HCT116 (cell line): ENCODE data around the gene IRX1. TPM values are rescaled to one million over a fixed set of nuclear protein-coding genes. Genes with fewer than 3 reads are reported as not detected.

ENCODE experiments used
- ATAC-seq: fragments of 200-7000 bp; cut with Tn5 transposase; 2 replicates; pipeline ENCODE4 v1.9.1; 2020; ENCODE audit warnings: mild to moderate bottlenecking, moderate library complexity
- BruUV-seq: library from RNA; stranded (reverse); fragments of 400-500 nt; replicated peaks from 2 replicates; lab custom pipeline; 2021; lab: Mats Ljungman, UMichigan
- CTCF ChIA-PET: fragments of 300-600 bp; sonication (Branson Sonifier 250); formaldehyde crosslinking; loops from one replicate; lab custom pipeline; 2021; ENCODE audit warnings: antibody characterized with exemption; lab: Charles Lee
- POLR2A ChIA-PET: fragments of 300-600, 350-600 bp; sonication (Branson Sonifier 250); formaldehyde crosslinking; loops from one replicate; lab custom pipeline; 2021; ENCODE audit warnings: antibody characterized with exemption; lab: Charles Lee
- RAD21 ChIA-PET, 2 experiments: fragments of 300-600 bp; sonication (Branson Sonifier 250); formaldehyde crosslinking; loops; one replicate each; lab custom pipeline; 2023; ENCODE audit warnings: low total read pairs in 2 of 2; ENCODE audit not compliant: uncharacterized antibody in 2 of 2, unreplicated experiment in 2 of 2, low non-redundant PET in 1 of 2; lab: Charles Lee
- DNase-seq: peaks from one replicate; pipeline ENCODE4 v3.0.0-alpha.2; 2010; ENCODE audit warnings: low read depth, low spot score
- H2AFZ ChIP-seq: fragments of 200-600 bp; shearing (Covaris generic), sonication (generic); 2 replicates; pipeline ENCODE4 v1.6.1; 2017; ENCODE audit warnings: low read depth, mixed run types, mixed read lengths, antibody characterized with exemption, low read length; ENCODE audit not compliant: poor library complexity, severe bottlenecking
- H3K27ac ChIP-seq: 2 replicates; pipeline ENCODE4 v1.5.1; 2012; ENCODE audit warnings: low read depth, low read length
- H3K27me3 ChIP-seq: fragments of 200-600 bp; sonication (generic); 2 replicates; pipeline ENCODE4 v1.6.1; 2016; ENCODE audit warnings: mixed run types, low read length, mixed read lengths; ENCODE audit not compliant: insufficient read depth
- H3K36me3 ChIP-seq, 2 experiments: fragments of 200-500 bp in 1 of 2; fragments of 200-600 bp in 1 of 2; sonication (Bioruptor generic) in 1 of 2; sonication (generic) in 1 of 2; 2 replicates each; pipeline versions ENCODE4 v1.5.1 to v1.6.1; 2014 to 2016; ENCODE audit warnings: low read length in 2 of 2, inconsistent platforms in 1 of 2, mixed read lengths in 1 of 2, mixed run types in 1 of 2; ENCODE audit not compliant: insufficient read depth in 2 of 2, control insufficient read depth in 1 of 2
- H3K4me1 ChIP-seq, 2 experiments: fragments of 200-600 bp in 1 of 2; sonication (generic) in 1 of 2; 2 replicates each; pipeline versions ENCODE4 v1.5.1 to v1.6.1; 2012 to 2017; ENCODE audit warnings: low read length in 2 of 2, inconsistent platforms in 1 of 2, mild to moderate bottlenecking in 1 of 2, mixed read lengths in 1 of 2, mixed run types in 1 of 2, moderate library complexity in 1 of 2; ENCODE audit not compliant: insufficient read depth in 2 of 2, control insufficient read depth in 1 of 2
- H3K4me2 ChIP-seq: fragments of 200-600 bp; sonication (generic); 2 replicates; pipeline ENCODE4 v1.6.1; 2017; ENCODE audit warnings: mixed run types, low read length, mixed read lengths
- H3K4me3 ChIP-seq, 2 experiments: fragments of 200-600 bp in 1 of 2; sonication (generic) in 1 of 2; replicated peaks in 1 of 2; 2 replicates each; pipeline ENCODE4 v1.5.1; 2011 to 2016; ENCODE audit warnings: low read length in 2 of 2, control low read depth in 1 of 2, low read depth in 1 of 2, mild to moderate bottlenecking in 1 of 2, mixed read lengths in 1 of 2, mixed run types in 1 of 2
- H3K79me2 ChIP-seq: fragments of 200-600 bp; sonication (generic); 2 replicates; pipeline ENCODE4 v1.6.1; 2017; ENCODE audit warnings: mild to moderate bottlenecking, mixed run types, low read length, moderate library complexity, mixed read lengths; ENCODE audit not compliant: insufficient read depth
- H3K9ac ChIP-seq: fragments of 200-600 bp; sonication (generic); 2 replicates; pipeline ENCODE4 v1.6.1; 2016; ENCODE audit warnings: low read length, mixed read lengths
- H3K9me2 ChIP-seq: fragments of 200-600 bp; sonication (generic), shearing (Covaris generic); 2 replicates; pipeline ENCODE4 v1.6.1; 2017; ENCODE audit warnings: mixed run types, mild to moderate bottlenecking, moderate library complexity; ENCODE audit not compliant: insufficient read depth
- H3K9me3 ChIP-seq, 2 experiments: fragments of 200-500 bp in 1 of 2; fragments of 200-600 bp in 1 of 2; sonication (Bioruptor generic) in 1 of 2; sonication (generic) in 1 of 2; 2 replicates each; pipeline ENCODE4 v1.6.1; 2014 to 2017; ENCODE audit warnings: low read length in 2 of 2, mixed read lengths in 2 of 2, inconsistent platforms in 1 of 2, low read depth in 1 of 2, mild to moderate bottlenecking in 1 of 2, mixed run types in 1 of 2, moderate library complexity in 1 of 2; ENCODE audit not compliant: control insufficient read depth in 1 of 2, insufficient read depth in 1 of 2
- H4K20me1 ChIP-seq: fragments of 200-600 bp; sonication (generic), shearing (Covaris generic); 2 replicates; pipeline ENCODE4 v1.6.1; 2017; ENCODE audit warnings: mixed run types, mild to moderate bottlenecking, moderate library complexity; ENCODE audit not compliant: insufficient read depth
- CBX3 ChIP-seq: IDR thresholded peaks from 2 replicates; pipeline ENCODE4 v1.6.1; 2012; ENCODE audit warnings: low read depth
- CEBPB ChIP-seq: IDR thresholded peaks from 2 replicates; pipeline ENCODE4 v1.6.1; 2012; ENCODE audit warnings: low read depth
- EGR1 ChIP-seq: IDR thresholded peaks from 2 replicates; pipeline ENCODE4 v1.6.1; 2012; ENCODE audit warnings: low read depth
- ELF1 ChIP-seq: IDR thresholded peaks from 2 replicates; pipeline ENCODE4 v1.6.1; 2012; ENCODE audit warnings: low read depth, borderline replicate concordance
- EZH2 ChIP-seq: fragments of 200-600 bp; sonication (generic); IDR thresholded peaks from 2 replicates; pipeline ENCODE4 v1.6.1; 2017; ENCODE audit warnings: antibody characterized with exemption, mixed run types
- FOSL1 ChIP-seq: IDR thresholded peaks from 2 replicates; pipeline ENCODE4 v1.6.1; 2012; ENCODE audit warnings: low read depth
- JUND ChIP-seq: IDR thresholded peaks from 2 replicates; pipeline ENCODE4 v1.6.1; 2012
- POLR2AphosphoS5 ChIP-seq: IDR thresholded peaks from 2 replicates; pipeline ENCODE4 v1.6.1; 2011; ENCODE audit warnings: mild to moderate bottlenecking, low read depth, low read length, moderate library complexity
- RAD21 ChIP-seq: IDR thresholded peaks from 2 replicates; pipeline ENCODE4 v1.6.1; 2012; ENCODE audit warnings: low read depth, mild to moderate bottlenecking
- SIN3A ChIP-seq: IDR thresholded peaks from 2 replicates; pipeline ENCODE4 v1.6.1; 2012; ENCODE audit warnings: low read depth
- SRF ChIP-seq: IDR thresholded peaks from 2 replicates; pipeline ENCODE4 v1.6.1; 2012; ENCODE audit warnings: low read depth
- TCF7L2 ChIP-seq: IDR thresholded peaks from 2 replicates; pipeline ENCODE4 v1.7.0; 2011; ENCODE audit warnings: borderline replicate concordance, inconsistent platforms; ENCODE audit not compliant: insufficient read depth, insufficient read length; ENCODE audit errors: extremely low read depth
- YY1 ChIP-seq: IDR thresholded peaks from 2 replicates; pipeline ENCODE4 v1.6.1; 2011; ENCODE audit warnings: low read length, low read depth, moderate library complexity, mild to moderate bottlenecking; ENCODE audit not compliant: insufficient replicate concordance; ENCODE audit errors: extremely low read depth
- ZFX ChIP-seq: fragments of 450-650 bp; IDR thresholded peaks from 2 replicates; pipeline ENCODE4 v1.6.1; 2017
- ZNF274 ChIP-seq: fragments of 200-500 bp; sonication (Bioruptor generic); IDR thresholded peaks from 2 replicates; pipeline ENCODE4 v1.6.1; 2014; ENCODE audit warnings: mild to moderate bottlenecking, low read depth, low read length, inconsistent platforms
- intact Hi-C: fragments of 100-400 bp; cut with micrococcal nuclease; formaldehyde crosslinking; loops from 2 replicates; pipeline ENCODE4 v1.10.0; 2022
- total RNA-seq: library from RNA; stranded (reverse); gene quantifications from one replicate; pipeline ENCODE4 v1.2.1, GENCODE V29; 2021; ENCODE audit not compliant: unreplicated experiment
- TF ChIP-seq, protein P1 (sequence below): IDR thresholded peaks from 2 replicates; pipeline ENCODE4 v1.6.1; 2011; ENCODE audit warnings: mild to moderate bottlenecking, low read length, moderate library complexity; ENCODE audit not compliant: insufficient replicate concordance; ENCODE audit errors: extremely low read depth
- TF ChIP-seq, protein P2 (sequence below): IDR thresholded peaks from 2 replicates; pipeline ENCODE4 v1.6.1; 2012
- TF ChIP-seq, protein P3 (sequence below), 3 experiments: fragments of 200-600 bp in 1 of 3; sonication (generic) in 1 of 3; IDR thresholded peaks in 2 of 3; conservative IDR thresholded peaks in 1 of 3; 2 replicates each; pipeline ENCODE4 v1.5.1; 2012 to 2017; ENCODE audit warnings: low read depth in 2 of 3, low read length in 2 of 3, antibody characterized with exemption in 1 of 3, borderline replicate concordance in 1 of 3, control low read depth in 1 of 3, mild to moderate bottlenecking in 1 of 3, mixed read lengths in 1 of 3, mixed run types in 1 of 3, moderate library complexity in 1 of 3; ENCODE audit not compliant: insufficient read depth in 1 of 3
- TF ChIP-seq, protein P4 (sequence below): IDR thresholded peaks from 2 replicates; pipeline ENCODE4 v1.6.1; 2012

IRX1 gene
- total RNA-seq, 1 experiment from 2014 or later: not detected

DNA sequence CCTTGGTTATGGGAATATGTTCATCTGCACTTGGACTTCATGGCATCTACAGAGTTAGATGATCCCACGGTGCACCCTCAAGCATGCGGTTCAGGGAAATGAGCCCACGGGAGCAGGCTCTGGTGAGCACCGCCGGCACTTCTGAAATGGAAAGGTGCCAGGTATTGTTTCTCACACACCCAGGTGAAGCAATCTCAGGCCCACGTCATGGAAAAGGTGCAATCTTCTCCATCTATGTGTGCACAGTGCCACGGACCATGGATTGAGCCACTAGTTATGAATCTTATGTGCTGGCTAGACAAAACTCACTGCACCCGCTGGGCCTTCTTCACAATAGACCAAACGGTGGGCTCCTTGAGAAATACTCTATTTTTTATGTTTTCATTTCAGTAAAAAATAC is 27.3 kb downstream of the IRX1 start:
- Histone ChIP-seq H3K4me1 (no peaks in the 10 kb centered on the region), H4K20me1 (no peaks in the 10 kb centered on the region), H3K9ac (no peak overlapping the region), H3K9me3 (peaks cover 4 to 16% of the 10 kb centered on the region in 2 experiments; a peak in 2 of 4 replicates), H3K79me2 (no peaks in the 10 kb centered on the region), H2AFZ (no peak overlapping the region), H3K4me3 (no peak overlapping the region), H3K9me2 (no peaks in the 10 kb centered on the region), H3K4me2 (no peak overlapping the region), H3K27ac (no peak overlapping the region), H3K36me3 (no peaks in the 10 kb centered on the region), H3K27me3 (no peaks in the 10 kb centered on the region)
- intact Hi-C loops: no loop called here
- RAD21 ChIA-PET: no interaction called here
- TF ChIP-seq EZH2: no peak
- no peak for TF ChIP-seq ZNF274
- POLR2A ChIA-PET: no interaction called here
- no TSS peak for BruUV-seq
- CTCF ChIA-PET: no interaction called here
- ATAC-seq (no peak), DNase-seq (no peak)

DNA sequence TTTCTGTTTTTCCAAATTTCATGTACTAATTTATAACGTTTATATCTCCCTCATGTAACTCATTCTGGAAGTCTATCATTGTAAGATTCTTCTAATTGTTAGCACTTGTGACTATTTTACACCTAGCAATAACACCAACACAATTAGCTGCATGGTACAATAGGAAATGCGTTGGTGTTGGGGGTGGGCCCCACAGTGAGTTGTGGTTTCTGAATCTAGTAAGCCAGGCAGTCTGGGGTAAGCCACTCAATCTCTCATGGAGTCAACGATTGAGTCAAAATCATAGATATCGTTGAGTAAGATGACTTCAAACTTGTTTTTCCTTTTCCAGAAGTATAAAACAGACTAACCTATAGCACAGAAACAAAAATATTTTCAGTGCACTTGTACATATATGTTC is 30.0 kb downstream of the IRX1 start:
- DNase-seq (no peak), ATAC-seq (no peak)
- no peaks in the 10 kb centered on the region for H3K27me3 ChIP-seq
- no peak overlapping the region for H3K9ac ChIP-seq
- ChIA-PET POLR2A (no interaction called here), CTCF (no interaction called here)
- no peaks in the 10 kb centered on the region for H3K4me1 ChIP-seq
- H3K4me2 ChIP-seq: no peak overlapping the region
- H3K9me3 ChIP-seq: peaks cover 9 to 22% of the 10 kb centered on the region in 2 experiments; a peak in 2 of 4 replicates
- H3K27ac ChIP-seq: no peak overlapping the region
- H3K36me3 ChIP-seq: no peaks in the 10 kb centered on the region
- no TSS peak for BruUV-seq
- intact Hi-C loops: no loop called here
- H3K79me2 ChIP-seq: no peaks in the 10 kb centered on the region
- TF ChIP-seq POLR2AphosphoS5: no peak
- TF ChIP-seq ELF1: no peak
- no peak for TF ChIP-seq CEBPB
- no peak for TF ChIP-seq ZFX
- TF ChIP-seq, protein P1, sequence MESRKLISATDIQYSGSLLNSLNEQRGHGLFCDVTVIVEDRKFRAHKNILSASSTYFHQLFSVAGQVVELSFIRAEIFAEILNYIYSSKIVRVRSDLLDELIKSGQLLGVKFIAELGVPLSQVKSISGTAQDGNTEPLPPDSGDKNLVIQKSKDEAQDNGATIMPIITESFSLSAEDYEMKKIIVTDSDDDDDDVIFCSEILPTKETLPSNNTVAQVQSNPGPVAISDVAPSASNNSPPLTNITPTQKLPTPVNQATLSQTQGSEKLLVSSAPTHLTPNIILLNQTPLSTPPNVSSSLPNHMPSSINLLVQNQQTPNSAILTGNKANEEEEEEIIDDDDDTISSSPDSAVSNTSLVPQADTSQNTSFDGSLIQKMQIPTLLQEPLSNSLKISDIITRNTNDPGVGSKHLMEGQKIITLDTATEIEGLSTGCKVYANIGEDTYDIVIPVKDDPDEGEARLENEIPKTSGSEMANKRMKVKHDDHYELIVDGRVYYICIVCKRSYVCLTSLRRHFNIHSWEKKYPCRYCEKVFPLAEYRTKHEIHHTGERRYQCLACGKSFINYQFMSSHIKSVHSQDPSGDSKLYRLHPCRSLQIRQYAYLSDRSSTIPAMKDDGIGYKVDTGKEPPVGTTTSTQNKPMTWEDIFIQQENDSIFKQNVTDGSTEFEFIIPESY: no peak
- TF ChIP-seq, protein P2, sequence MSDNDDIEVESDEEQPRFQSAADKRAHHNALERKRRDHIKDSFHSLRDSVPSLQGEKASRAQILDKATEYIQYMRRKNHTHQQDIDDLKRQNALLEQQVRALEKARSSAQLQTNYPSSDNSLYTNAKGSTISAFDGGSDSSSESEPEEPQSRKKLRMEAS: no peak
- no peak for TF ChIP-seq SRF
- TF ChIP-seq FOSL1: no peak
- no peak for TF ChIP-seq RAD21
- TF ChIP-seq CBX3: no peak
- TF ChIP-seq JUND: no peak
- no peak for TF ChIP-seq EGR1
- no peak for TF ChIP-seq EZH2
- TF ChIP-seq, protein P3, sequence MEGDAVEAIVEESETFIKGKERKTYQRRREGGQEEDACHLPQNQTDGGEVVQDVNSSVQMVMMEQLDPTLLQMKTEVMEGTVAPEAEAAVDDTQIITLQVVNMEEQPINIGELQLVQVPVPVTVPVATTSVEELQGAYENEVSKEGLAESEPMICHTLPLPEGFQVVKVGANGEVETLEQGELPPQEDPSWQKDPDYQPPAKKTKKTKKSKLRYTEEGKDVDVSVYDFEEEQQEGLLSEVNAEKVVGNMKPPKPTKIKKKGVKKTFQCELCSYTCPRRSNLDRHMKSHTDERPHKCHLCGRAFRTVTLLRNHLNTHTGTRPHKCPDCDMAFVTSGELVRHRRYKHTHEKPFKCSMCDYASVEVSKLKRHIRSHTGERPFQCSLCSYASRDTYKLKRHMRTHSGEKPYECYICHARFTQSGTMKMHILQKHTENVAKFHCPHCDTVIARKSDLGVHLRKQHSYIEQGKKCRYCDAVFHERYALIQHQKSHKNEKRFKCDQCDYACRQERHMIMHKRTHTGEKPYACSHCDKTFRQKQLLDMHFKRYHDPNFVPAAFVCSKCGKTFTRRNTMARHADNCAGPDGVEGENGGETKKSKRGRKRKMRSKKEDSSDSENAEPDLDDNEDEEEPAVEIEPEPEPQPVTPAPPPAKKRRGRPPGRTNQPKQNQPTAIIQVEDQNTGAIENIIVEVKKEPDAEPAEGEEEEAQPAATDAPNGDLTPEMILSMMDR (IDR thresholded peaks at IDR 0.05 in 2 of 3, conservative IDR thresholded peaks at IDR 0.05 in 1 of 3; ENCODE audit: borderline replicate concordance in 1 of 3, insufficient read depth in 1 of 3, low read depth in 2 of 3, low read length in 2 of 3): no peak
- TF ChIP-seq YY1: no peak
- TF ChIP-seq, protein P4, sequence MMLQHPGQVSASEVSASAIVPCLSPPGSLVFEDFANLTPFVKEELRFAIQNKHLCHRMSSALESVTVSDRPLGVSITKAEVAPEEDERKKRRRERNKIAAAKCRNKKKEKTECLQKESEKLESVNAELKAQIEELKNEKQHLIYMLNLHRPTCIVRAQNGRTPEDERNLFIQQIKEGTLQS: no peak
- no peak for TF ChIP-seq TCF7L2
- no peak for TF ChIP-seq SIN3A
- TF ChIP-seq ZNF274: no peak
- TF ChIP-seq, all 23 proteins: peak for 0
- H2AFZ ChIP-seq: no peak overlapping the region
- no peaks in the 10 kb centered on the region for H4K20me1 ChIP-seq
- H3K9me2 ChIP-seq: no peaks in the 10 kb centered on the region
- H3K4me3 ChIP-seq: no peak overlapping the region
- RAD21 ChIA-PET: no interaction called here
